Neural progenitor cell (in vitro differentiated cells): ENCODE results near the gene EGFL6. TPM values are rescaled to one million over a fixed set of nuclear protein-coding genes. Genes with fewer than 3 reads are reported as not detected.
A peak's percentile ranks its signal among the peaks of the same experiment; 100 is the strongest.
"Not testable (repeated sequence)": the region's sequence is repeated elsewhere in the genome, so short reads cannot be mapped to it uniquely, and the experiment has no call there.

Experiments
- DNase-seq: peaks from one replicate; pipeline ENCODE4 v3.0.0-alpha.2; 2016; ENCODE audit warnings: low spot score
- H2AFZ ChIP-seq: fragments of 200-600 bp; sonication (generic); replicated peaks from 2 replicates; pipeline ENCODE4 v1.6.1; 2016; ENCODE audit warnings: antibody characterized with exemption
- H3F3A ChIP-seq: fragments of 200-600 bp; sonication (generic); 2 replicates; pipeline ENCODE4 v1.6.1; 2016; ENCODE audit warnings: antibody characterized with exemption, low read depth
- H3K27ac ChIP-seq: fragments of 200-600 bp; sonication (generic); 2 replicates; pipeline ENCODE4 v1.5.1; 2016; ENCODE audit warnings: mild to moderate bottlenecking
- H3K27me3 ChIP-seq: fragments of 200-600 bp; sonication (generic); 2 replicates; pipeline ENCODE4 v1.6.1; 2016; ENCODE audit warnings: mild to moderate bottlenecking, moderate library complexity
- H3K36me3 ChIP-seq: fragments of 200-600 bp; sonication (generic); 2 replicates; pipeline ENCODE4 v1.5.1; 2016
- H3K4me1 ChIP-seq: fragments of 200-600 bp; sonication (generic); 2 replicates; pipeline ENCODE4 v1.6.1; 2016; ENCODE audit warnings: mixed run types
- H3K4me2 ChIP-seq: fragments of 200-600 bp; sonication (generic); 2 replicates; pipeline ENCODE4 v1.6.1; 2016
- H3K4me3 ChIP-seq: fragments of 200-600 bp; sonication (generic); 2 replicates; pipeline ENCODE4 v1.5.1; 2016
- H3K79me2 ChIP-seq: fragments of 200-600 bp; sonication (generic); 2 replicates; pipeline ENCODE4 v1.6.1; 2016; ENCODE audit warnings: low read depth
- H3K9ac ChIP-seq: fragments of 200-600 bp; sonication (generic); 2 replicates; pipeline ENCODE4 v1.6.1; 2016
- H3K9me3 ChIP-seq: fragments of 200-600 bp; sonication (generic); 2 replicates; pipeline ENCODE4 v1.5.1; 2016; ENCODE audit warnings: low read depth
- H4K20me1 ChIP-seq: fragments of 200-600 bp; sonication (generic); 2 replicates; pipeline ENCODE4 v1.6.1; 2016; ENCODE audit warnings: low read depth
- H3K27ac Mint-ChIP-seq: 3 replicates; pipeline ENCODE4 v1.8.0; 2021; ENCODE audit warnings: mixed read lengths
- H3K27me3 Mint-ChIP-seq: 2 replicates; pipeline ENCODE4 v1.8.0; 2022; ENCODE audit warnings: low read depth, mild to moderate bottlenecking, inconsistent platforms, moderate library complexity, mixed read lengths; ENCODE audit not compliant: insufficient read depth
- H3K36me3 Mint-ChIP-seq: 3 replicates; pipeline ENCODE4 v1.8.0; 2021; ENCODE audit warnings: mixed read lengths
- H3K4me1 Mint-ChIP-seq: 3 replicates; pipeline ENCODE4 v1.8.0; 2021; ENCODE audit warnings: mixed read lengths
- H3K4me3 Mint-ChIP-seq: 3 replicates; pipeline ENCODE4 v1.8.0; 2021; ENCODE audit warnings: mild to moderate bottlenecking, moderate library complexity, mixed read lengths
- H3K9me3 Mint-ChIP-seq: 3 replicates; pipeline ENCODE4 v1.8.0; 2020; ENCODE audit warnings: mixed read lengths
- CTCF ChIP-seq: fragments of 200-600 bp; sonication (generic); IDR thresholded peaks from 2 replicates; pipeline ENCODE4 v1.5.1; 2017; ENCODE audit warnings: antibody characterized with exemption, mild to moderate bottlenecking
- EZH2 ChIP-seq: fragments of 200-600 bp; sonication (generic); IDR thresholded peaks from 2 replicates; pipeline ENCODE4 v1.6.1; 2017; ENCODE audit warnings: antibody characterized with exemption, mild to moderate bottlenecking, moderate library complexity
- EZH2phosphoT487 ChIP-seq: fragments of 200-600 bp; sonication (generic); IDR thresholded peaks from 2 replicates; pipeline ENCODE4 v1.6.1; 2017; ENCODE audit warnings: antibody characterized with exemption
- total RNA-seq: library from RNA; depleted of rRNA; stranded (reverse); fragments of >200 nt; gene quantifications from 2 replicates; pipeline ENCODE4 v1.2.3, GENCODE V29; 2015; ENCODE audit warnings: low replicate concordance

Gene EGFL6
- total RNA-seq, 1 donor from 2014 or later, result 1.2 TPM

- no peaks in the 10 kb centered on the region for H3K27me3 Mint-ChIP-seq
- no peak overlapping the region for H3K27ac ChIP-seq
- no peak for DNase-seq
- H3K36me3 ChIP-seq, result no peaks in the 10 kb centered on the region
- no peak overlapping the region for H3K4me3 ChIP-seq
- no peaks in the 10 kb centered on the region for H3K79me2 ChIP-seq
- H3K27ac Mint-ChIP-seq, result no peak overlapping the region
- H3K4me1 Mint-ChIP-seq, result no peaks in the 10 kb centered on the region
- no peaks in the 10 kb centered on the region for H3K4me1 ChIP-seq
- H3K9me3 Mint-ChIP-seq, result peaks cover 16% of the 10 kb centered on the region
- H3K9ac ChIP-seq, result no peak overlapping the region
- no peaks in the 10 kb centered on the region for H3K27me3 ChIP-seq
- no peaks in the 10 kb centered on the region for H4K20me1 ChIP-seq
- no peak overlapping the region for H2AFZ ChIP-seq
- H3K9me3 ChIP-seq, result no peaks in the 10 kb centered on the region
- no peak overlapping the region for H3K4me3 Mint-ChIP-seq
- no peaks in the 10 kb centered on the region for H3F3A ChIP-seq
- H3K36me3 Mint-ChIP-seq, result no peaks in the 10 kb centered on the region
- no peak overlapping the region for H3K4me2 ChIP-seq
- TF ChIP-seq EZH2 (no peak), CTCF (no peak), EZH2phosphoT487 (no peak)
These were observed 68.6 kb downstream of the EGFL6 start for GRCh38 chrX:13638021-13638420.

- H3K79me2 ChIP-seq, result no peaks in the 10 kb centered on the region
- no peak overlapping the region for H3K4me3 Mint-ChIP-seq
- H3K4me1 Mint-ChIP-seq, result no peaks in the 10 kb centered on the region
- no peaks in the 10 kb centered on the region for H3K9me3 ChIP-seq
- peaks cover 16% of the 10 kb centered on the region for H3K9me3 Mint-ChIP-seq
- H3K36me3 ChIP-seq, result no peaks in the 10 kb centered on the region
- no peaks in the 10 kb centered on the region for H3K27me3 Mint-ChIP-seq
- no peaks in the 10 kb centered on the region for H3F3A ChIP-seq
- no peak overlapping the region for H3K27ac Mint-ChIP-seq
- H3K36me3 Mint-ChIP-seq, result no peaks in the 10 kb centered on the region
- no peak overlapping the region for H2AFZ ChIP-seq
- no peak overlapping the region for H3K27ac ChIP-seq
- no peaks in the 10 kb centered on the region for H3K27me3 ChIP-seq
- DNase-seq, result no peak
- no peaks in the 10 kb centered on the region for H3K4me1 ChIP-seq
- no peaks in the 10 kb centered on the region for H4K20me1 ChIP-seq
- H3K4me2 ChIP-seq, result no peak overlapping the region
- H3K4me3 ChIP-seq, result no peak overlapping the region
- H3K9ac ChIP-seq, result no peak overlapping the region
- TF ChIP-seq EZH2phosphoT487, result no peak
- no peak for TF ChIP-seq CTCF
- TF ChIP-seq EZH2, result no peak
These were observed 69.4 kb downstream of the EGFL6 start for GRCh38 chrX:13638826-13639225.

GRCh38 chrX:13641684-13642083 lies 72.3 kb downstream of the EGFL6 start:
- H3K27ac ChIP-seq, H2AFZ ChIP-seq, H3K9ac ChIP-seq, H3K4me3 ChIP-seq, H4K20me1 ChIP-seq, H3K4me3 Mint-ChIP-seq, H3K4me1 Mint-ChIP-seq, H3K79me2 ChIP-seq, H3K4me1 ChIP-seq, H3F3A ChIP-seq, H3K27me3 Mint-ChIP-seq, H3K36me3 ChIP-seq, H3K27me3 ChIP-seq, H3K4me2 ChIP-seq, H3K36me3 Mint-ChIP-seq, H3K27ac Mint-ChIP-seq, DNase-seq, H3K9me3 ChIP-seq: not testable (repeated sequence)
- peaks cover 14% of the 10 kb centered on the region for H3K9me3 Mint-ChIP-seq

- Histone ChIP-seq H3K9me3 (no peaks in the 10 kb centered on the region), H3F3A (no peaks in the 10 kb centered on the region), H3K36me3 (no peaks in the 10 kb centered on the region), H3K4me2 (no peak overlapping the region), H3K79me2 (no peaks in the 10 kb centered on the region), H2AFZ (peak overlapping the region; percentile 74), H3K27ac (no peak overlapping the region), H3K4me3 (no peak overlapping the region), H3K4me1 (no peaks in the 10 kb centered on the region), H3K27me3 (no peaks in the 10 kb centered on the region), H4K20me1 (no peaks in the 10 kb centered on the region), H3K9ac (no peak overlapping the region)
- H3K4me1 Mint-ChIP-seq, result peaks cover 8% of the 10 kb centered on the region
- no peak for TF ChIP-seq EZH2phosphoT487
- no peak for TF ChIP-seq EZH2
- no peak for TF ChIP-seq CTCF
- no peaks in the 10 kb centered on the region for H3K36me3 Mint-ChIP-seq
- no peak overlapping the region for H3K27ac Mint-ChIP-seq
- H3K27me3 Mint-ChIP-seq, result peaks cover 4% of the 10 kb centered on the region
- H3K4me3 Mint-ChIP-seq, result no peak overlapping the region
- no peak for DNase-seq
- H3K9me3 Mint-ChIP-seq, result peaks cover 3% of the 10 kb centered on the region
These were observed 76.2 kb downstream of the EGFL6 start for GRCh38 chrX:13645464-13646153.
